Heart left ventricle (tissue), 16 donors: ENCODE data around the gene SSH2. TPM values are rescaled to one million over a fixed set of nuclear protein-coding genes. Genes with fewer than 3 reads are reported as not detected.

Experiments
- ATAC-seq, 4 donors: fragments of 200-7000 bp; cut with Tn5 transposase; one replicate each; pipeline ENCODE4 v1.9.1; 2020 to 2022; ENCODE audit warnings: moderate library complexity in 4 of 4, mild to moderate bottlenecking in 3 of 4, moderate number of reproducible peaks in 1 of 4
- DNase-seq, 5 donors: peaks; one replicate each; pipeline ENCODE4 v3.0.0-alpha.2; 2020
- H3K27ac ChIP-seq, 12 donors: fragments of 200-600 bp; sonication (generic) in 4 of 12; one replicate each; pipeline versions ENCODE4 v1.5.0 to v1.8.0; 2016 to 2022; ENCODE audit warnings: mild to moderate bottlenecking in 2 of 12
- H3K27me3 ChIP-seq, 9 donors: fragments of 200-600 bp; sonication (generic) in 2 of 9; one replicate each; pipeline versions ENCODE4 v1.5.1 to v1.8.0; 2016 to 2022; ENCODE audit warnings: mild to moderate bottlenecking in 3 of 9
- H3K36me3 ChIP-seq, 9 donors: fragments of 200-600 bp; sonication (generic) in 2 of 9; one replicate each; pipeline versions ENCODE4 v1.5.0 to v1.8.0; 2018 to 2022; ENCODE audit warnings: mild to moderate bottlenecking in 2 of 9
- H3K4me1 ChIP-seq, 12 donors: fragments of 200-600 bp; sonication (generic) in 4 of 12; one replicate each; pipeline versions ENCODE4 v1.5.0 to v1.8.0; 2016 to 2022; ENCODE audit warnings: mild to moderate bottlenecking in 3 of 12
- H3K4me3 ChIP-seq, 12 donors: fragments of 200-600 bp; sonication (generic) in 4 of 12; one replicate each; pipeline versions ENCODE4 v1.5.0 to v1.8.0; 2017 to 2022; ENCODE audit warnings: mild to moderate bottlenecking in 9 of 12, moderate library complexity in 4 of 12
- H3K9me3 ChIP-seq, 12 donors: fragments of 200-600 bp; sonication (generic) in 4 of 12; one replicate each; pipeline versions ENCODE4 v1.5.0 to v1.8.0; 2016 to 2022; ENCODE audit warnings: mild to moderate bottlenecking in 1 of 12
- POLR2A ChIP-seq, 2 donors: fragments of 450-650 bp; IDR thresholded peaks; one replicate each; pipeline ENCODE4 v1.6.1; 2017; ENCODE audit warnings: antibody characterized with exemption in 2 of 2, mild to moderate bottlenecking in 2 of 2, moderate library complexity in 2 of 2
- WGBS, 4 donors: extraction: QIAGEN DNeasy Blood & Tissue Kit in 2 of 4; methylation state at CpG; one replicate each; pipeline versions ENCODE4 v1.1.5 to v1.1.7; 2013 to 2018; 5-methylcytosine and 5-hydroxymethylcytosine counted together
- intact Hi-C, 10 donors: fragments of 100-400 bp; cut with DNase I; formaldehyde crosslinking; loops; one replicate each; pipeline versions ENCODE4 v1.11.1 to v1.14.2; 2022
- polyA plus RNA-seq, 2 donors: library from polyadenylated mRNA; stranded (reverse); fragments of 200-250 nt; gene quantifications; one replicate each; pipeline ENCODE4 v1.2.3, GENCODE V29; 2013
- total RNA-seq, 9 donors: library from RNA; depleted of rRNA in 2 of 9; stranded (reverse); fragments of >200 nt in 2 of 9; fragmentation: NEBNext Ultra II Directional in 3 of 9; extraction: Animal tissue kit (Norgen Biotek cat#: 25700) in 3 of 9; gene quantifications; one replicate each; pipeline versions ENCODE4 v1.1.0 to v1.2.4, GENCODE V29; 2016 to 2023
- TF ChIP-seq, protein P1 (sequence below), 12 donors: fragments of 200-600 bp; sonication (generic) in 4 of 12; IDR thresholded peaks; one replicate each; pipeline versions ENCODE4 v1.5.0 to v1.8.0; 2018 to 2022; ENCODE audit warnings: antibody characterized with exemption in 12 of 12, mild to moderate bottlenecking in 5 of 12
- donor health status: ischemic (EF 13 %, LVEDD 7.1; RV severe dilation, severe dysfunction).
- donor health status: healthy with polysubstance abuse.
- donor health status: DM: no; HTN: yes; CAD: no.
- donor health status: DM: no; HTN: no; CAD: no.
- donor health status: ischemic (EF 25% LVEDD 6.9; RV normal size, moderate dysfunction).
- donor health status: ischemic (EF 25% LVEDD 5.7; RV mildly dilated, moderate dysfunction).
- donor health status: healthy.
- donor health status: DM: yes; HTN: yes; CAD: no.
- donor health status: ischemic (EF 35%, LVEDD 5.7; RV mildly dilated, moderate dysfunction).
- donor health status: nonischemic (EF 11% LVEDD 7.7; RV severe dilation, severe dysfunction).
- donor health status: DM: yes; HTN: yes; CAD: no.
- donor health status: PGD.
- donor health status: ischemic (EF 29% LVEDD 5.4; RV normal size, mild dysfunction).
- donor health status: nonischemic (EF 23%, LVEDD 6.1; RV moderate dilation, normal function).

SSH2 gene
- total and polyA plus RNA-seq, 11 donors: 20.8 to 46.7 (median 36.6) TPM

GRCh38 chr17:29674281-29674680, 255.7 kb downstream of the SSH2 start:
- 19 to 33% (median 27%) methylated on average over 1 of the region's 1 CpG for WGBS, 4 donors
- no peak for TF ChIP-seq POLR2A (IDR thresholded peaks at IDR 0.05)
- TF ChIP-seq, protein P1, sequence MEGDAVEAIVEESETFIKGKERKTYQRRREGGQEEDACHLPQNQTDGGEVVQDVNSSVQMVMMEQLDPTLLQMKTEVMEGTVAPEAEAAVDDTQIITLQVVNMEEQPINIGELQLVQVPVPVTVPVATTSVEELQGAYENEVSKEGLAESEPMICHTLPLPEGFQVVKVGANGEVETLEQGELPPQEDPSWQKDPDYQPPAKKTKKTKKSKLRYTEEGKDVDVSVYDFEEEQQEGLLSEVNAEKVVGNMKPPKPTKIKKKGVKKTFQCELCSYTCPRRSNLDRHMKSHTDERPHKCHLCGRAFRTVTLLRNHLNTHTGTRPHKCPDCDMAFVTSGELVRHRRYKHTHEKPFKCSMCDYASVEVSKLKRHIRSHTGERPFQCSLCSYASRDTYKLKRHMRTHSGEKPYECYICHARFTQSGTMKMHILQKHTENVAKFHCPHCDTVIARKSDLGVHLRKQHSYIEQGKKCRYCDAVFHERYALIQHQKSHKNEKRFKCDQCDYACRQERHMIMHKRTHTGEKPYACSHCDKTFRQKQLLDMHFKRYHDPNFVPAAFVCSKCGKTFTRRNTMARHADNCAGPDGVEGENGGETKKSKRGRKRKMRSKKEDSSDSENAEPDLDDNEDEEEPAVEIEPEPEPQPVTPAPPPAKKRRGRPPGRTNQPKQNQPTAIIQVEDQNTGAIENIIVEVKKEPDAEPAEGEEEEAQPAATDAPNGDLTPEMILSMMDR (IDR thresholded peaks at IDR 0.05): no peak
- no peak overlapping the region for H3K4me3 ChIP-seq
- H3K4me1 ChIP-seq: peaks cover 0 to 40% (median 27%) of the 10 kb centered on the region in 12 donors
- no peak for DNase-seq
- H3K27ac ChIP-seq: no peak overlapping the region
- peaks cover 0 to 74% (median 59%) of the 10 kb centered on the region in 9 donors for H3K36me3 ChIP-seq
- ATAC-seq: peak in 1 of 4 donors; percentile 14
- H3K9me3 ChIP-seq: no peaks in the 10 kb centered on the region
- intact Hi-C loops: no loop called here
- no peaks in the 10 kb centered on the region for H3K27me3 ChIP-seq

GRCh38 chr17:29671661-29672060, 258.4 kb downstream of the SSH2 start:
- Histone ChIP-seq H3K9me3 (no peaks in the 10 kb centered on the region), H3K27ac (peak overlapping the region in 3 of 12 donors; percentile 1 to 82 (median 80)), H3K27me3 (no peaks in the 10 kb centered on the region), H3K4me1 (peaks cover 0 to 25% (median 16%) of the 10 kb centered on the region in 12 donors), H3K36me3 (peaks cover 0 to 95% (median 69%) of the 10 kb centered on the region in 9 donors), H3K4me3 (no peak overlapping the region)
- DNase-seq: no peak
- intact Hi-C loops: no loop called here
- 78 to 83% (median 81%) methylated on average over 5 of the region's 5 CpGs for whole genome bisulfite sequencing, 4 donors
- TF ChIP-seq, protein P1 (IDR thresholded peaks at IDR 0.05): no peak
- no peak for TF ChIP-seq POLR2A (IDR thresholded peaks at IDR 0.05)
- ATAC-seq: no peak

GRCh38 chr17:29669266-29669665, 260.8 kb downstream of the SSH2 start:
- H3K4me3 ChIP-seq: no peak overlapping the region
- peak overlapping the region in 7 of 12 donors; percentile 16 to 96 (median 80) for H3K27ac ChIP-seq
- intact Hi-C loops: no loop called here
- ATAC-seq (no peak), DNase-seq (no peak)
- H3K9me3 ChIP-seq: no peaks in the 10 kb centered on the region
- peaks cover 0 to 28% (median 8%) of the 10 kb centered on the region in 12 donors for H3K4me1 ChIP-seq
- no peaks in the 10 kb centered on the region for H3K27me3 ChIP-seq
- H3K36me3 ChIP-seq: peaks cover 0 to 98% (median 85%) of the 10 kb centered on the region in 9 donors
- no peak for TF ChIP-seq POLR2A (IDR thresholded peaks at IDR 0.05)
- TF ChIP-seq, protein P1 (IDR thresholded peaks at IDR 0.05): no peak

DNA sequence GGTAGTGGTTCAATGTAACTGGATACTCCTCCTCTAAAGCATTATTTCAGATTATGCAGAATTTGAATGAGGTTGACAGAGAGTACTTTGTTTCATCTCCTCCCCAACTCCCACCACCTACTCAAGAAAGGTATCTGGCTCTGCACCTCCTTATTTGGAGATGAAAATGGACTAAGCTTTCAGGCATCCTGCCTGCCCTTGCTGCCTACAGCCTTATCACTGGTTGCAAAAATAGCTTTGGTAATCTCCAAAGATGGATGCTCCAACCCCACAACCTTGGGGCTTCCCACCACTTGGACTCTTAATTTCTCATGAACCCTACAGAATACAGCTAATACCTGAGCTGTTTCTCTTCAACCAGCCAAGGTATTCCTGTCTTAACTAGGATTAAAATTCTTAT, 262.1 kb downstream of the SSH2 start:
- Histone ChIP-seq H3K36me3 (peaks cover 0 to 97% (median 73%) of the 10 kb centered on the region in 9 donors), H3K4me3 (no peak overlapping the region), H3K9me3 (no peaks in the 10 kb centered on the region), H3K27me3 (no peaks in the 10 kb centered on the region), H3K4me1 (peaks cover 0 to 38% (median 15%) of the 10 kb centered on the region in 12 donors), H3K27ac (peak overlapping the region; percentile 56 to 96 (median 78))
- DNase-seq (peak in 4 of 5 donors; percentile 45 to 56 (median 52)), ATAC-seq (peak; percentile 87 to 93 (median 88))
- intact Hi-C loops: no loop called here
- no peak for TF ChIP-seq POLR2A (IDR thresholded peaks at IDR 0.05)
- TF ChIP-seq, protein P1 (IDR thresholded peaks at IDR 0.05): no peak
